Stimulated activated CD8-positive, alpha-beta memory T cell treated with anti-CD3 and anti-CD28 coated beads, Interleukin-7, amount 100 ng/mL, for 4 hours (primary cell): Measurements from ENCODE around the gene FBF1.

Experiments
- DNase-seq, 2 donors: peaks; one replicate each; pipeline ENCODE4 v3.0.0-alpha.2; 2020; ENCODE audit warnings: low read depth in 2 of 2

The FBF1 gene

GRCh38 chr17:75914643-75915267, 26.1 kb downstream of the FBF1 start:
- DNase-seq, result no peak

- no peak for DNase-seq
Observed at GRCh38 chr17:75913537-75914210, 27.2 kb downstream of the FBF1 start.

GRCh38 chr17:75910699-75911098, 30.1 kb downstream of the FBF1 start:
- DNase-seq, result no peak

GRCh38 chr17:75909812-75910274, 31.0 kb downstream of the FBF1 start:
- no peak for DNase-seq

GRCh38 chr17:75909051-75909811, 31.6 kb downstream of the FBF1 start:
- DNase-seq, result no peak

- no peak for DNase-seq
Observed at GRCh38 chr17:75908201-75908600, 32.6 kb downstream of the FBF1 start.

GRCh38 chr17:75906143-75906884, 34.5 kb downstream of the FBF1 start:
- no peak for DNase-seq

- DNase-seq, result peak; percentile 77 to 90
Observed at GRCh38 chr17:75904749-75905521, 35.9 kb downstream of the FBF1 start, which contains the start of gene MRPL38. MRPL38 (minus strand) TSS chr17:75904884; CDS start chr17:75904875, 9 bp downstream.

GRCh38 chr17:75902406-75902805, 38.4 kb downstream of the FBF1 start:
- DNase-seq, result no peak

GRCh38 chr17:75901727-75902126, 39.1 kb downstream of the FBF1 start:
- DNase-seq, result no peak

GRCh38 chr17:75900691-75901533, 39.9 kb downstream of the FBF1 start:
- DNase-seq, result no peak

- DNase-seq, result no peak
Observed at GRCh38 chr17:75899767-75900468, 40.9 kb downstream of the FBF1 start.

- DNase-seq, result no peak
Observed at GRCh38 chr17:75899353-75899752, 41.5 kb downstream of the FBF1 start.

GRCh38 chr17:75898791-75899190, 42.1 kb downstream of the FBF1 start:
- DNase-seq, result no peak

GRCh38 chr17:75898065-75898464, 42.8 kb downstream of the FBF1 start:
- no peak for DNase-seq

- DNase-seq, result no peak
Observed at GRCh38 chr17:75897160-75898019, 43.5 kb downstream of the FBF1 start.

- DNase-seq, result peak; percentile 52 to 74
Observed at GRCh38 chr17:75896415-75897159, 44.3 kb downstream of the FBF1 start, which contains the start of gene TRIM65. TRIM65 (minus strand) TSS chr17:75896951; CDS start chr17:75896937, 14 bp downstream.
